Lower leg skin (tissue), 3 donors: ENCODE data around the gene MRPL39.

Source experiments
- POLR2A ChIP-seq, 2 donors: fragments of 450-650 bp; IDR thresholded peaks; one replicate each; pipeline ENCODE4 v1.6.1; 2016 to 2017; ENCODE audit warnings: antibody characterized with exemption in 2 of 2, mild to moderate bottlenecking in 1 of 2, moderate library complexity in 1 of 2
- TF ChIP-seq, protein P1 (sequence below), 3 donors: fragments of 450-650 bp; IDR thresholded peaks; one replicate each; pipeline ENCODE4 v1.5.1; 2016; ENCODE audit warnings: antibody characterized with exemption in 3 of 3, mild to moderate bottlenecking in 3 of 3, moderate library complexity in 2 of 3

DNA sequence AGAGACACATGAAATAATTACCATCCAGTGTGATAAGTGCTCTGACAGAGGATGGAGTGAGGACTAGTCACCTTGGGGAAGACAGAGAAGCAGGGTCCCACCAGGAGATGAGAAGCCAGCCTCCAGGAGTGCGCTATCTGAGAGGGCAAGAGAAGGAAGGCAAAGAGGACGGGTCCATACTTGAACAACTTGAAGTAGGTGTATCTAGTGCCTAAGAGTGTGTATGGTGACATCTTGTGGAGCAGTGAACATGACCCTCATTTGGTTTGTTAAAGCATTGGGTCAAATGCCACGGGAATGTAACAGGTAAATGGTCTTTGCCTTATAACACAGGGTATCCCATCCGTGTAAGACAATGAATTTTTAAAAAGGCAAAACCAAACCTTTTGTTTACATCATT, 39.8 kb downstream of the MRPL39 start:
- TF ChIP-seq, protein P1, sequence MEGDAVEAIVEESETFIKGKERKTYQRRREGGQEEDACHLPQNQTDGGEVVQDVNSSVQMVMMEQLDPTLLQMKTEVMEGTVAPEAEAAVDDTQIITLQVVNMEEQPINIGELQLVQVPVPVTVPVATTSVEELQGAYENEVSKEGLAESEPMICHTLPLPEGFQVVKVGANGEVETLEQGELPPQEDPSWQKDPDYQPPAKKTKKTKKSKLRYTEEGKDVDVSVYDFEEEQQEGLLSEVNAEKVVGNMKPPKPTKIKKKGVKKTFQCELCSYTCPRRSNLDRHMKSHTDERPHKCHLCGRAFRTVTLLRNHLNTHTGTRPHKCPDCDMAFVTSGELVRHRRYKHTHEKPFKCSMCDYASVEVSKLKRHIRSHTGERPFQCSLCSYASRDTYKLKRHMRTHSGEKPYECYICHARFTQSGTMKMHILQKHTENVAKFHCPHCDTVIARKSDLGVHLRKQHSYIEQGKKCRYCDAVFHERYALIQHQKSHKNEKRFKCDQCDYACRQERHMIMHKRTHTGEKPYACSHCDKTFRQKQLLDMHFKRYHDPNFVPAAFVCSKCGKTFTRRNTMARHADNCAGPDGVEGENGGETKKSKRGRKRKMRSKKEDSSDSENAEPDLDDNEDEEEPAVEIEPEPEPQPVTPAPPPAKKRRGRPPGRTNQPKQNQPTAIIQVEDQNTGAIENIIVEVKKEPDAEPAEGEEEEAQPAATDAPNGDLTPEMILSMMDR (IDR thresholded peaks at IDR 0.05): no peak
- TF ChIP-seq POLR2A (IDR thresholded peaks at IDR 0.05): no peak
